ENCODE measurements around the gene NEMP1. TPM values are rescaled to one million over a fixed set of nuclear protein-coding genes. Genes with fewer than 3 reads are reported as not detected.
"Not testable (repeated sequence)": the region's sequence is repeated elsewhere in the genome, so short reads cannot be mapped to it uniquely, and the experiment has no call there.

Gene NEMP1
- total RNA-seq, 1 donor from 2014 or later: 14.1 TPM

GRCh38 chr12:57029457-57029856 lies 49.1 kb downstream of the NEMP1 start:
- Histone ChIP-seq H3K27me3 (no peaks in the 10 kb centered on the region), H3K36me3 (no peaks in the 10 kb centered on the region), H3K27ac (no peak overlapping the region), H3K4me3 (no peak overlapping the region), H3K9me3 (no peaks in the 10 kb centered on the region), H3K4me1 (no peaks in the 10 kb centered on the region)
- TF ChIP-seq CTCF (IDR thresholded peaks at IDR 0.05): no peak
- intact Hi-C loops (cut with DNase I): no loop called here
- DNase-seq: no peak
- ATAC-seq: no peak

- intact Hi-C loops (cut with DNase I): no loop called here
- Histone ChIP-seq H3K27me3 (no peaks in the 10 kb centered on the region), H3K9me3 (no peaks in the 10 kb centered on the region), H3K36me3 (no peaks in the 10 kb centered on the region), H3K27ac (no peak overlapping the region), H3K4me3 (no peak overlapping the region), H3K4me1 (no peaks in the 10 kb centered on the region)
- no peak for TF ChIP-seq CTCF (IDR thresholded peaks at IDR 0.05)
- no peak for ATAC-seq
- no peak for DNase-seq
These were observed 50.8 kb downstream of the NEMP1 start for GRCh38 chr12:57027805-57028153.

- Histone ChIP-seq H3K27ac (no peak overlapping the region), H3K27me3 (no peaks in the 10 kb centered on the region), H3K4me1 (no peaks in the 10 kb centered on the region), H3K36me3 (no peaks in the 10 kb centered on the region), H3K9me3 (no peaks in the 10 kb centered on the region), H3K4me3 (no peak overlapping the region)
- DNase-seq (no peak), ATAC-seq (no peak)
- intact Hi-C loops (cut with DNase I): no loop called here
- no peak for TF ChIP-seq CTCF (IDR thresholded peaks at IDR 0.05)
These were observed 51.4 kb downstream of the NEMP1 start for GRCh38 chr12:57027011-57027804.

- Histone ChIP-seq H3K4me1 (no peaks in the 10 kb centered on the region), H3K27ac (no peak overlapping the region), H3K9me3 (no peaks in the 10 kb centered on the region), H3K36me3 (no peaks in the 10 kb centered on the region), H3K4me3 (no peak overlapping the region), H3K27me3 (no peaks in the 10 kb centered on the region)
- ATAC-seq: no peak
- no peak for TF ChIP-seq CTCF (IDR thresholded peaks at IDR 0.05)
- DNase-seq: no peak
- intact Hi-C loops (cut with DNase I): no loop called here
These were observed 53.4 kb downstream of the NEMP1 start for GRCh38 chr12:57025196-57025595.

GRCh38 chr12:57022324-57022723 lies 56.3 kb downstream of the NEMP1 start:
- H3K27ac ChIP-seq; H3K9me3 ChIP-seq; H3K36me3 ChIP-seq; intact Hi-C loops (cut with DNase I); H3K27me3 ChIP-seq; H3K4me1 ChIP-seq; ATAC-seq; H3K4me3 ChIP-seq; DNase-seq: not testable (repeated sequence)

GRCh38 chr12:57019983-57020719 lies 58.4 kb downstream of the NEMP1 start:
- no peaks in the 10 kb centered on the region for H3K4me1 ChIP-seq
- no peaks in the 10 kb centered on the region for H3K36me3 ChIP-seq
- no peak for DNase-seq
- intact Hi-C loops (cut with DNase I): no loop called here
- H3K4me3 ChIP-seq: no peak overlapping the region
- H3K9me3 ChIP-seq: no peaks in the 10 kb centered on the region
- ATAC-seq: no peak
- H3K27me3 ChIP-seq: peaks cover 8% of the 10 kb centered on the region
- no peak overlapping the region for H3K27ac ChIP-seq
- no peak for TF ChIP-seq CTCF (IDR thresholded peaks at IDR 0.05)

All from upper lobe of right lung (tissue), 1 donor.